SK-N-MC (cell line): ENCODE measurements around the gene MYBBP1A.

ENCODE experiments used
- EZH2 ChIP-seq: fragments of 200-600 bp; sonication (generic); IDR thresholded peaks from one replicate; pipeline ENCODE4 v1.6.1; 2017; ENCODE audit warnings: antibody characterized with exemption
- FOXP2 ChIP-seq: optimal IDR thresholded peaks from 2 replicates; pipeline ENCODE3; 2011; ENCODE audit warnings: mild to moderate bottlenecking, moderate library complexity; ENCODE audit not compliant: insufficient read depth; ENCODE audit errors: extremely low read length, control extremely low read depth
- POLR2AphosphoS5 ChIP-seq: IDR thresholded peaks from 2 replicates; pipeline ENCODE4 v1.6.1; 2012; ENCODE audit warnings: mild to moderate bottlenecking, low read depth, low read length, borderline replicate concordance

- no peak for TF ChIP-seq POLR2AphosphoS5
- TF ChIP-seq EZH2: no peak
- no peak for TF ChIP-seq FOXP2
Observed at GRCh38 chr17:4490637-4491061, 64.5 kb downstream of the MYBBP1A start.
